ENCODE results near the gene FAM3A.

The FAM3A gene

DNA sequence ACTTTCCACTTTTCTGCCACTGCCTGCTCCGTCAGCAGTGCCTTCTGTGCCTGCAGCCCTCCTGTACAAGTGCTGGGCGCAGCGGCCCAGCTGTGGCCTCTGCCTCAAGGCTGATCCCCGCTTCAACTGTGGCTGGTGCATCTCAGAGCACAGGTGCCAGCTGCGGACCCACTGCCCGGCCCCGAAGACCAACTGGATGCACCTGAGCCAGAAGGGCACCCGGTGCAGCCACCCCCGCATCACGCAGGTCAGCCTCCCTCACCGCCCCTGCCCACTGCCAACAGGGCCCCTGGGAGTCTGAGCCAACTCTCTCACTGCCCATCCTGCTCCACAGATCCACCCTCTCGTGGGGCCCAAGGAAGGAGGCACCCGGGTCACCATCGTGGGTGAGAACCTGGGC is 50.4 kb downstream of the FAM3A start:
- TF ChIP-seq CSDC2 (CRISPR knock-in tag; IDR thresholded peaks at IDR 0.05) (no peak), ARNTL (CRISPR knock-in tag; IDR thresholded peaks at IDR 0.05; ENCODE audit: borderline replicate concordance, low read depth) (no peak), ZFP30 (CRISPR knock-in tag; IDR thresholded peaks at IDR 0.05) (no peak), ESRRG (CRISPR knock-in tag; IDR thresholded peaks at IDR 0.05) (no peak), ZNF565 (CRISPR knock-in tag; conservative IDR thresholded peaks at IDR 0.05; ENCODE audit: low read depth) (no peak), TOX (CRISPR knock-in tag; IDR thresholded peaks at IDR 0.05; ENCODE audit: borderline replicate concordance) (no peak), TCF4 (CRISPR knock-in tag; IDR thresholded peaks at IDR 0.05; ENCODE audit: borderline replicate concordance) (no peak), SNAI2 (CRISPR knock-in tag; IDR thresholded peaks at IDR 0.05) (no peak), ZNF70 (CRISPR knock-in tag; IDR thresholded peaks at IDR 0.05) (no peak), OSR1 (CRISPR knock-in tag; IDR thresholded peaks at IDR 0.05) (no peak), PPARA (CRISPR knock-in tag; IDR thresholded peaks at IDR 0.05; ENCODE audit: borderline replicate concordance) (no peak), ZC3H10 (CRISPR knock-in tag; IDR thresholded peaks at IDR 0.05) (no peak), ZNF8 (CRISPR knock-in tag; IDR thresholded peaks at IDR 0.05) (no peak), RARB (CRISPR knock-in tag; IDR thresholded peaks at IDR 0.05) (no peak), GLIS3 (CRISPR knock-in tag; IDR thresholded peaks at IDR 0.05) (no peak)
- TF ChIP-seq, protein P1, sequence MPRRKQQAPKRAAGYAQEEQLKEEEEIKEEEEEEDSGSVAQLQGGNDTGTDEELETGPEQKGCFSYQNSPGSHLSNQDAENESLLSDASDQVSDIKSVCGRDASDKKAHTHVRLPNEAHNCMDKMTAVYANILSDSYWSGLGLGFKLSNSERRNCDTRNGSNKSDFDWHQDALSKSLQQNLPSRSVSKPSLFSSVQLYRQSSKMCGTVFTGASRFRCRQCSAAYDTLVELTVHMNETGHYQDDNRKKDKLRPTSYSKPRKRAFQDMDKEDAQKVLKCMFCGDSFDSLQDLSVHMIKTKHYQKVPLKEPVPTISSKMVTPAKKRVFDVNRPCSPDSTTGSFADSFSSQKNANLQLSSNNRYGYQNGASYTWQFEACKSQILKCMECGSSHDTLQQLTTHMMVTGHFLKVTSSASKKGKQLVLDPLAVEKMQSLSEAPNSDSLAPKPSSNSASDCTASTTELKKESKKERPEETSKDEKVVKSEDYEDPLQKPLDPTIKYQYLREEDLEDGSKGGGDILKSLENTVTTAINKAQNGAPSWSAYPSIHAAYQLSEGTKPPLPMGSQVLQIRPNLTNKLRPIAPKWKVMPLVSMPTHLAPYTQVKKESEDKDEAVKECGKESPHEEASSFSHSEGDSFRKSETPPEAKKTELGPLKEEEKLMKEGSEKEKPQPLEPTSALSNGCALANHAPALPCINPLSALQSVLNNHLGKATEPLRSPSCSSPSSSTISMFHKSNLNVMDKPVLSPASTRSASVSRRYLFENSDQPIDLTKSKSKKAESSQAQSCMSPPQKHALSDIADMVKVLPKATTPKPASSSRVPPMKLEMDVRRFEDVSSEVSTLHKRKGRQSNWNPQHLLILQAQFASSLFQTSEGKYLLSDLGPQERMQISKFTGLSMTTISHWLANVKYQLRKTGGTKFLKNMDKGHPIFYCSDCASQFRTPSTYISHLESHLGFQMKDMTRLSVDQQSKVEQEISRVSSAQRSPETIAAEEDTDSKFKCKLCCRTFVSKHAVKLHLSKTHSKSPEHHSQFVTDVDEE (CRISPR knock-in tag; IDR thresholded peaks at IDR 0.05), result no peak
- TF ChIP-seq, protein P2, sequence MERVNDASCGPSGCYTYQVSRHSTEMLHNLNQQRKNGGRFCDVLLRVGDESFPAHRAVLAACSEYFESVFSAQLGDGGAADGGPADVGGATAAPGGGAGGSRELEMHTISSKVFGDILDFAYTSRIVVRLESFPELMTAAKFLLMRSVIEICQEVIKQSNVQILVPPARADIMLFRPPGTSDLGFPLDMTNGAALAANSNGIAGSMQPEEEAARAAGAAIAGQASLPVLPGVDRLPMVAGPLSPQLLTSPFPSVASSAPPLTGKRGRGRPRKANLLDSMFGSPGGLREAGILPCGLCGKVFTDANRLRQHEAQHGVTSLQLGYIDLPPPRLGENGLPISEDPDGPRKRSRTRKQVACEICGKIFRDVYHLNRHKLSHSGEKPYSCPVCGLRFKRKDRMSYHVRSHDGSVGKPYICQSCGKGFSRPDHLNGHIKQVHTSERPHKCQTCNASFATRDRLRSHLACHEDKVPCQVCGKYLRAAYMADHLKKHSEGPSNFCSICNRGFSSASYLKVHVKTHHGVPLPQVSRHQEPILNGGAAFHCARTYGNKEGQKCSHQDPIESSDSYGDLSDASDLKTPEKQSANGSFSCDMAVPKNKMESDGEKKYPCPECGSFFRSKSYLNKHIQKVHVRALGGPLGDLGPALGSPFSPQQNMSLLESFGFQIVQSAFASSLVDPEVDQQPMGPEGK (CRISPR knock-in tag; IDR thresholded peaks at IDR 0.05; ENCODE audit: borderline replicate concordance), result no peak
- ATAC-seq, result no peak

DNA sequence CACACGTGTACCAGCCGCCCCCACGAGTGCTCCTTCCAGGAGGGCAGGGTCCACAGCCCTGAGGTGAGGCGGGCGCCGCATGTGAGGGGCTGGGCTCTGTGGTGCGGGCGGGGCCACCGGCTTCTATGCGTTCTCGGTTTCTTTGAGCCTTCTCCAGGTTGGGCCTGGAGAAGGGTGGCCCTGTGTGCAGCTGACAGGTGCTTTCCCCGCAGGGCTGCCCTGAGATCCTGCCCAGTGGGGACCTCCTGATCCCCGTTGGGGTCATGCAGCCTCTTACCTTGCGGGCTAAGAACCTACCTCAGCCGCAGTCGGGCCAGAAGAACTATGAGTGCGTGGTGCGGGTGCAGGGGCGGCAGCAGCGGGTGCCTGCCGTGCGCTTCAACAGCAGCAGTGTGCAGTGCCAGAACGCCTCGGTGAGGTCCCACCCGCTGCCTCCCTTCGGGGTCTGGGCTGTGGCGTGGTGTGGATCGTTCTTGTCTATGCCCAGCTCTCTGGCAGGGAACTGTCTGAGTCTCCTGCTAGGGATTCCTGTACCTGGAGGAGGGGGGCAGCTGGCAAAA is 51.1 kb downstream of the FAM3A start:
- no peak for ATAC-seq
- TF ChIP-seq, protein P1 (CRISPR knock-in tag; IDR thresholded peaks at IDR 0.05), result no peak
- TF ChIP-seq TCF4 (CRISPR knock-in tag; IDR thresholded peaks at IDR 0.05; ENCODE audit: borderline replicate concordance) (no peak), TOX (CRISPR knock-in tag; IDR thresholded peaks at IDR 0.05; ENCODE audit: borderline replicate concordance) (no peak), ZNF70 (CRISPR knock-in tag; IDR thresholded peaks at IDR 0.05) (no peak), RARB (CRISPR knock-in tag; IDR thresholded peaks at IDR 0.05) (no peak), ZFP3 (CRISPR knock-in tag; IDR thresholded peaks at IDR 0.05) (no peak), PPARA (CRISPR knock-in tag; IDR thresholded peaks at IDR 0.05; ENCODE audit: borderline replicate concordance) (no peak)
- TF ChIP-seq, protein P2 (CRISPR knock-in tag; IDR thresholded peaks at IDR 0.05; ENCODE audit: borderline replicate concordance), result no peak

DNA sequence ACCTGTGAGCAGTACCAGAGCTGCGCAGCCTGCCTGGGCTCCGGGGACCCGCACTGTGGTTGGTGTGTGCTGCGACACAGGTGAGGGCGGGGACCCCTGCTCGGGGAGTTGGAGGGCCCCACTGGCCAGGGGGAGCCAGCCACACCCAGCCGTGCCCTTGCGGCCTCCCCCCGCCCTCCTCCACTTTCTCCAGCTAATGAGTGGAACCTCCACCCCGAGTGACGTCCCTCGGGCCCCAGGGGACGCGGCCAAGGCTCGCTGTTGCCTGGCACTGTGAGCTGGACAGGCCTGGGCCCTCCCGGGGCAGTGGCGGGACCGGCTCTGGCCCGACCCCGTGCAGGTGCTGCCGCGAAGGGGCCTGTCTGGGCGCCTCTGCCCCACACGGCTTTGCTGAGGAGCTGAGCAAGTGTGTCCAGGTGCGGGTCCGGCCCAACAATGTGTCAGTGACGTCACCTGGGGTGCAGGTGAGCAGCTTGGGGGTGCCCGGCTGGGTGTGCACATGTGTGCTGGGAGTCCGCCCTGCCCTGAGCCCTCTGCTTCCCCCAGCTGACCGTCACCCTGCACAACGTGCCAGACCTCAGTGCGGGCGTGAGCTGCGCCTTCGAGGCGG is 52.3 kb downstream of the FAM3A start:
- no peak for ATAC-seq
- TF ChIP-seq TCF4 (CRISPR knock-in tag; IDR thresholded peaks at IDR 0.05; ENCODE audit: borderline replicate concordance) (no peak), SNAI2 (CRISPR knock-in tag; IDR thresholded peaks at IDR 0.05) (no peak), ZC3H10 (CRISPR knock-in tag; IDR thresholded peaks at IDR 0.05) (no peak), RARB (CRISPR knock-in tag; IDR thresholded peaks at IDR 0.05) (no peak), CSDC2 (CRISPR knock-in tag; IDR thresholded peaks at IDR 0.05) (no peak), PPARA (CRISPR knock-in tag; IDR thresholded peaks at IDR 0.05; ENCODE audit: borderline replicate concordance) (no peak), TOX (CRISPR knock-in tag; IDR thresholded peaks at IDR 0.05; ENCODE audit: borderline replicate concordance) (no peak), ZNF70 (CRISPR knock-in tag; IDR thresholded peaks at IDR 0.05) (no peak), ISL1 (CRISPR knock-in tag; IDR thresholded peaks at IDR 0.05) (no peak), GLIS3 (CRISPR knock-in tag; IDR thresholded peaks at IDR 0.05) (no peak)
- TF ChIP-seq, protein P3, sequence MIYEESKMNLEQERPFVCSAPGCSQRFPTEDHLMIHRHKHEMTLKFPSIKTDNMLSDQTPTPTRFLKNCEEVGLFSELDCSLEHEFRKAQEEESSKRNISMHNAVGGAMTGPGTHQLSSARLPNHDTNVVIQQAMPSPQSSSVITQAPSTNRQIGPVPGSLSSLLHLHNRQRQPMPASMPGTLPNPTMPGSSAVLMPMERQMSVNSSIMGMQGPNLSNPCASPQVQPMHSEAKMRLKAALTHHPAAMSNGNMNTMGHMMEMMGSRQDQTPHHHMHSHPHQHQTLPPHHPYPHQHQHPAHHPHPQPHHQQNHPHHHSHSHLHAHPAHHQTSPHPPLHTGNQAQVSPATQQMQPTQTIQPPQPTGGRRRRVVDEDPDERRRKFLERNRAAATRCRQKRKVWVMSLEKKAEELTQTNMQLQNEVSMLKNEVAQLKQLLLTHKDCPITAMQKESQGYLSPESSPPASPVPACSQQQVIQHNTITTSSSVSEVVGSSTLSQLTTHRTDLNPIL (CRISPR knock-in tag; IDR thresholded peaks at IDR 0.05; ENCODE audit: low read depth), result no peak
- TF ChIP-seq, protein P2 (CRISPR knock-in tag; IDR thresholded peaks at IDR 0.05; ENCODE audit: borderline replicate concordance), result no peak
- TF ChIP-seq, protein P4, sequence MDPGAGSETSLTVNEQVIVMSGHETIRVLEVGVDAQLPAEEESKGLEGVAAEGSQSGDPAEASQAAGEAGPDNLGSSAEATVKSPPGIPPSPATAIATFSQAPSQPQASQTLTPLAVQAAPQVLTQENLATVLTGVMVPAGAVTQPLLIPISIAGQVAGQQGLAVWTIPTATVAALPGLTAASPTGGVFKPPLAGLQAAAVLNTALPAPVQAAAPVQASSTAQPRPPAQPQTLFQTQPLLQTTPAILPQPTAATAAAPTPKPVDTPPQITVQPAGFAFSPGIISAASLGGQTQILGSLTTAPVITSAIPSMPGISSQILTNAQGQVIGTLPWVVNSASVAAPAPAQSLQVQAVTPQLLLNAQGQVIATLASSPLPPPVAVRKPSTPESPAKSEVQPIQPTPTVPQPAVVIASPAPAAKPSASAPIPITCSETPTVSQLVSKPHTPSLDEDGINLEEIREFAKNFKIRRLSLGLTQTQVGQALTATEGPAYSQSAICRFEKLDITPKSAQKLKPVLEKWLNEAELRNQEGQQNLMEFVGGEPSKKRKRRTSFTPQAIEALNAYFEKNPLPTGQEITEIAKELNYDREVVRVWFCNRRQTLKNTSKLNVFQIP (CRISPR knock-in tag; IDR thresholded peaks at IDR 0.05; ENCODE audit: borderline replicate concordance, low read depth), result no peak
